ENCODE measurements around the gene SLC13A3.
A peak's percentile ranks its signal among the peaks of the same experiment; 100 is the strongest.

The SLC13A3 gene, protein sequence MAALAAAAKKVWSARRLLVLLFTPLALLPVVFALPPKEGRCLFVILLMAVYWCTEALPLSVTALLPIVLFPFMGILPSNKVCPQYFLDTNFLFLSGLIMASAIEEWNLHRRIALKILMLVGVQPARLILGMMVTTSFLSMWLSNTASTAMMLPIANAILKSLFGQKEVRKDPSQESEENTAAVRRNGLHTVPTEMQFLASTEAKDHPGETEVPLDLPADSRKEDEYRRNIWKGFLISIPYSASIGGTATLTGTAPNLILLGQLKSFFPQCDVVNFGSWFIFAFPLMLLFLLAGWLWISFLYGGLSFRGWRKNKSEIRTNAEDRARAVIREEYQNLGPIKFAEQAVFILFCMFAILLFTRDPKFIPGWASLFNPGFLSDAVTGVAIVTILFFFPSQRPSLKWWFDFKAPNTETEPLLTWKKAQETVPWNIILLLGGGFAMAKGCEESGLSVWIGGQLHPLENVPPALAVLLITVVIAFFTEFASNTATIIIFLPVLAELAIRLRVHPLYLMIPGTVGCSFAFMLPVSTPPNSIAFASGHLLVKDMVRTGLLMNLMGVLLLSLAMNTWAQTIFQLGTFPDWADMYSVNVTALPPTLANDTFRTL

DNA sequence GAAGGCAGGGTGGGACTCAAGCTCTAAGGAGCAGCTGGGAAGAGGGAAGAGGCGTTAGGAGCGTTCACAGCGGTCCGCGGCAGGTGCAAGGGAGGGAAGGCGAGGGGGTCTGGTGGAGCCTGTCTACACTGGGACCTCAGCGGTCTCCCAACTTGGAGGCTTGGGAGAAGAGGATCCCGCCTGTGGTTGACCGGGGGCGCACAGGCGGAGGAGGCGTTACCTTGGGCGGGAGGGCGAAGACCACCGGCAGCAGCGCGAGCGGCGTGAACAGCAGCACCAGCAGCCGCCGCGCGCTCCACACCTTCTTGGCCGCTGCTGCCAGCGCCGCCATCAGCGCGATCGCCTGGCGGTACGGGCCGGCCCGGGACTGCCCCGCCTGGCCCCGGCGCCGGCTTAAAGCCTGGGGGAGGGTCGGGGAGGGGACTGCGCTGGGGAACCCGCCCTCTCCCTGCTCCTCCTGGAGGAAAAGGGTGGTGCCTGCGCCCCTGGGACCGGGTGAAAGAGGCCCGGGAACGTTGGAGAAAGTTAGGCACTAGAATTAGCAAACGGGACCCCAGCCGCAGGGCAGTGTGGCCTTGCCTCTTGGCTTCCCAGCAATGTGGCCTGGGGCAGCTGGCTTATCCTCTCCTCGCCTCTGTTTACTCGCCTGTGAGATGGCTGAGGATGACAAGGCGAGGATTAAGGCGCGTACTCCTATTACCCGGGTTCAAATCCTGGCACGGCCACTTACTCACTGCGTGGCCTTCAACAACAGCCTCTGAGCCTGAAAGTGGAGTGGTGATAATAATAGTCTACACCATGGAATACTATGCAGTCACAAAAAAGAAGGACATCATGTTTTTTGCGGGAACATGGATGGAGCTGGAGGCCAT is at the start of gene SLC13A3:
Gene SLC13A3, minus strand, starts transcription at position 369 of the 872 bp plus-strand sequence. Its CDS starts 38 bp downstream, at position 331.
- no peak for DNase-seq (ENCODE audit: low spot score)

DNA sequence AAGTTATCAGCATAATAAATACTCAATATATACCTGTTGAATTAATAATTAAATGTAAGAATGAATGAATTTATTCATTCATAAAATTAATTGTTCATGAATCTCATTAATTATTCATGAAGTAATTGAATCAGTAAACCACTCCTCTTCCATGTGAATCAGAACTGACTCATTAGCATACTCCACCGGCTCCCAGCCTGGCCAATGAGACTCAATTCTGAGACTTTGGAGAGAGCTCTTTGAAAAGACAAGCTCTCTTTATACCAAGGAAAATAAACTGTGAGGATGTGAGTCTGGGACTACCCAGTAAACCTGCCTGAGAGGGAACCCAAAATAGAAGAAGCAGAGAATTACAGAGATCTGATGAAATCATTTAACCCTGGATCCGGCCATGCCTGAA is 49.8 kb upstream of the SLC13A3 start:
- no peak for DNase-seq (ENCODE audit: low spot score)

DNA sequence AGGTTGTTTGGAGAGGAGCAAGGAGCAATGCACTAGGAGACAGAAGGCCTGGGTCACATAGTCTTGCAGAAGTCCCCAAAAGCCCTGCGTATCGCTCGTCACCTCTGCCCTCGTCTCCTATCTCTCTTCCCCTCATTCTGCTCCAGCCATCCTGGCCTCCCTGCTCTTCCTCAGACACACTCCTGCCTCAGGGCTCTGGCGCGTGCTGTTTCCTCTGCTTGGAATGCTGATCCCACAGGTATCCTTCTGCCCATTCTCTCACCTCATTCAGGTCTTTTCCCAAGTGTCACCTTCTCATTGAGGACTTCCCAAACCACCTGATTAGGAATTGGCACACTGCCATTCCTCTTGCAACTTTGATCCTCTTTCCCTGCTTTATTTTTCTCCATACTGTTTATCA is 49.2 kb upstream of the SLC13A3 start:
- DNase-seq (ENCODE audit: low spot score): no peak

DNA sequence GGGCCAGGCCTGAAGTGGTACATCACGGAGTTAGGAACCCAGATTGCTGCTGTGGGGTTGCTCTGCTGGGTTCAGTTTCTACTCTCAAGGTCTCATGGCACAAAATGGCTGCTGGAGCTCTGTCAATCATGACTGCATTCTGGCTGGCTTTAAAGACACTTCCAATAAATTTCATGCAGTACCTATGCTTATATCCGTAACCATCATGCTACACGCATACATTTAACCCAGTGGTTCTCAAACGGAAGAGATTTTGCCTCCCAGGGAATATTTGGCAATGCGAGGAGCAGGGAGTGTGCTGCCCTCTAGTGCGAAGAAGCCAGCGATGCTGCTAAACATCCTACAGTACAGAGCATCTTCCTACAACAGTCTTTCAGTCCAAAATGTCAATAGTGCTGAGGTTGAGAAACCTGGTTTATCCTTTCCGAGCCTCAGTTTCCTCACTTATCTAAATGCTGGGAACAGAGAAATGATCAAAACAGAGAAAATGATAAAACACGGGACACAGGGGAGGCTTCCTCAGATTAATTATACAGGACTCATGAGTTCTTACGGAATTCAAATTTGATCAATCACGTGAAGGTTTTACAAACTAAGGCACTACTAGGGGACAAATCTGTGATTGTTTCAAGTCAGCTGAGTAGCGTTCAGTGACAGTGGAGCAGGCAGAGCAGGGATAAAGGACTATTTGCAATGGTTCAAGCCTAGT is 48.5 kb upstream of the SLC13A3 start:
- no peak for DNase-seq (ENCODE audit: low spot score)

DNA sequence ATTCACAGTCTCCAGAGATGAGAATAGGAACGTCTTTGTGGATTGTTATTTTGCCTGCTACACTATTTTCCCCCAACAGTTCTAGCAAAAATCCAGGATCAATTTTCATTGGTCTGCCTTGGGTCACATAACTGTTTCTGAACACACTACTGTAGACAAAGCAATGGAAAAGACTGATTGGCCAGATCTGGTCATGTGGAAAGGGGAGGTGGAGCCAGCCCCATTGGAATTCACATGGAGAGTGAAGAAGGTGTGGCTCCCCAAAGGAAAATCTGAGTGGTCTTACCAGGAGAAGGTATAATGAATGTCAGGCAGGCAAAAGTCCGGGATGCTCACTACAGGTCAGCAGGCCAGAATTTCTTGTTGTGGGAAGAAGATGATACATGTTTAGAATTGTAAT is 47.5 kb upstream of the SLC13A3 start:
- no peak for DNase-seq (ENCODE audit: low spot score)

DNA sequence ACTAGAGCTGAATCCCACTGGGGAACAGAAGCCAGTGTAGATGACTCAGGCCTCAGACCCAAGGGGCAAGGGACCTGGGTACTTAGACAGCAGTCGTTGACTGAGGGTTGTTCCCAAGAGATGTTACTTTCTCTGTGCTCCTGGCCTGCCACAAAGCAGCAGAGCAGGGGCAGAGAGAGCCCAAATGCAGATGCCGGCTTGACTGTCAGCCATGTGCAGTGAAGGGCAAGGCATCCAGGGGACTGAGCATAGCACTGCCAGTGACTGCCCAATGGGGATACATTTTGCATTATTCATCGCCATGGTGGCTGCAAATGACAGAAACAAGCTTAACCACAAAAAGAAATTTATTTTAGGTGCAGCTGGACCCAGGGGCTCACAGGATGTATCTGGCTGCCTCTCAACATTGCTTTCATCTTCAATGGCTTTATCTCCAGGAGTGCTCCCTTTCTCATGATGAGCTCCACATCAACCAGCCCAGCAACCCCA is 45.6 kb upstream of the SLC13A3 start:
- no peak for DNase-seq (ENCODE audit: low spot score)

DNA sequence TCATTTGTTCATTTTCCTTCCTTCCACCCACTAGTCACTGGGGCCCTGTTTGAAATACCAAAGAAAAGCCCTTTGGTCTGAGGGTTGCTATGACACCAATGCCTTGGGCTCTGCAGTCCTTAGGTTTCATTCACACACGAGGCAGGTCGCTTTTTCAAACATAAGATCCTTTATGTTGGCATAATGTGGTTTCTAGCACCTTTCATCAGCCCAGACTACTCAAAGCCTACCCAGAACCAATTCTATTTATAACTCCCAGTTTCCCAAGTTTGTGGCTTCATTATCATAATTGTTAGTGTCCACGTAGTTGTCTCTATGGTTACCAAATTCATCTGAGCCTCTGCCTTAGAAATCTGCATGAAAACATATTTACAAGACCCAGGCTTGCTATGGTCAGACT is 44.6 kb upstream of the SLC13A3 start:
- no peak for DNase-seq (ENCODE audit: low spot score)

DNA sequence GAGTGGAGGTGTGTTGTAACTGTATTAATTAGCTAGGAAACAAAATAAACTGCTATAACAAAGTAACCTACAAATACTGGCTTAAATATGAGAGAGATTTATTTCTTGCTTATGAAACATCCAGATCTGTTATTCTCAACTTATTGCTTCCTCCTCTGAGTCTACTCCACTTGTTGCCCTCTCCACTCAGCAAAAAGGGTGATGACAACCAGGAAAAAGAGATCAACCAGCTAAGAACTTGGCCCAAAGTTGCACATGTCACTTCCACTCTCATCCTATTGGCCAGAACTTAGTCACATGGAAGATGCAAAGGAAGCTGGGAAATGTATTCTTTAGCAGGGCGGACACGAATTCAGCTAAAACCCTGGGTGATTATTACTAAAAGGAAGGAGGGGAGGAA is 43.2 kb upstream of the SLC13A3 start:
- DNase-seq (ENCODE audit: low spot score): no peak

DNA sequence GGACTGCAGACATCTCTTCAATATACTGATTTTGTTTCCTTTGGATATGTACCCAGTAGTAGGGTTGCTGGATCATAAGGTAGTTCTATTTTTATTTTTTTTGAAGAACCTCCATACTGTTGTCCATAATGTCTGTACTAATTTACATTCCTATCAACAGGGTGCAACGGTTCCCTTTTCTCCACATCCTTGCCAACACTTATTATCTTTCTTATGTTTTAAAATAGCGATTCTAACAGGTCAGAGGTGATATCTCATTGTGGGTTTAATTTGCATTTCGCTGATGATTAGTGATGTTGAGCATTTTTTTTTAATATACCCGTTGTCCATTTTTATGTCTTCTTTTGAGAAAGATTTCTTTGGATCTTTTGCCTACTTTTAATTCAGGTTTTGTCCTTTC is 39.9 kb upstream of the SLC13A3 start:
- no peak for DNase-seq (ENCODE audit: low spot score)

DNA sequence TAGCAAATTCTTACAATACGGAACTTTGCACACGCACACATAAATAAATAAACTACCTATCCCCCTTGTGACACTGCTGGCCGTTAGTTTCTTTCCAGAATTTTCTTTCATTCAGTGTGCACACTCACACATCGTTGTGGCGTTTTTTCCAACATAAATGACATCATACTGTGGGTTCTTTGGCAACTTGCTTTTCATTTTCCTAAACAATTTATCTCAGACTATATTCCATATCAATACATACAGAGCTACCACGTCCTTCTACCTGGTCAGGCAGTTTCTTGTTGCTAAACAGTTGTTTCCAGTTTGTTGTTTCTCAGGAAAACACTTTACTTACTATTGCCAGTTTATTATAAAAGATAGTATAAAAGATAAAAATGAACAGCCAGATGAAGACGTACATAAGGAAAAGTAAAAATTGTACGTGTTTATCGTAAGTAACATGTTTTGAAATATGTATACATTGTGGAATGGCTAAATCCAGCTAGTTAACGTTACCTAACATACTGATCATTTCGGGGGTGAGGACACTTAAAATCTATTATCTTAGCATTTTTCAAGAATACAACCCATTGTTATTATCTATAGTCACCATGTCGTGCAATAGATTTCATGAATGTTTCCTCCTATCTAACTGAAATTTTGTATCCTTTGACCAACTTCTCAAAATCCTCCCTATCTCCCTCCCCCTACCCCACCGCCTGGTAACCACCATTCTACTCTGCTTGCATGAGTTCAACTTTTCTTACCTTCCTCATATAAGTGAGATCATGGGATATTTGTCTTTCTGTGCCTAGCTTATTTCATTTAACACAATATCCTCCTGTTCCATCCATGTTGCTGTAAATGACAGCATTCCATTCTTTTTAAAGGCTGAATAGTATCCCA is 39.2 kb upstream of the SLC13A3 start:
- DNase-seq (ENCODE audit: low spot score): no peak

DNA sequence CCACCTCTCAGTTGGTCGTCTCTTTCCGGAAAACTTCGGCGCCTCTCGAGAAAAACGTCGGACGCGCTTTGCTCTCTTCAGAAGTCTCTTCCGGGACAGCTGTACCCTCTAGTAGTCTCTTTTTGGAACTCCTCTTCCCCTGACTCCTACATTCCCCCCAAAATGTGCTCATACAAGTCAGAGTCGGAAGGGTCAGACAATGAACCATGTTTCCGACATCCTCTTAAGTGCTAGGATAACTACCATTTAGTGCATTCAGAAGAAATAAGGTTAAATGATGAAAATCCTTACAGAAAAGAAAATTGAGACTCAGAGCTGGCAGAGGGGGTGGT is 38.5 kb upstream of the SLC13A3 start:
- no peak for DNase-seq (ENCODE audit: low spot score)

DNA sequence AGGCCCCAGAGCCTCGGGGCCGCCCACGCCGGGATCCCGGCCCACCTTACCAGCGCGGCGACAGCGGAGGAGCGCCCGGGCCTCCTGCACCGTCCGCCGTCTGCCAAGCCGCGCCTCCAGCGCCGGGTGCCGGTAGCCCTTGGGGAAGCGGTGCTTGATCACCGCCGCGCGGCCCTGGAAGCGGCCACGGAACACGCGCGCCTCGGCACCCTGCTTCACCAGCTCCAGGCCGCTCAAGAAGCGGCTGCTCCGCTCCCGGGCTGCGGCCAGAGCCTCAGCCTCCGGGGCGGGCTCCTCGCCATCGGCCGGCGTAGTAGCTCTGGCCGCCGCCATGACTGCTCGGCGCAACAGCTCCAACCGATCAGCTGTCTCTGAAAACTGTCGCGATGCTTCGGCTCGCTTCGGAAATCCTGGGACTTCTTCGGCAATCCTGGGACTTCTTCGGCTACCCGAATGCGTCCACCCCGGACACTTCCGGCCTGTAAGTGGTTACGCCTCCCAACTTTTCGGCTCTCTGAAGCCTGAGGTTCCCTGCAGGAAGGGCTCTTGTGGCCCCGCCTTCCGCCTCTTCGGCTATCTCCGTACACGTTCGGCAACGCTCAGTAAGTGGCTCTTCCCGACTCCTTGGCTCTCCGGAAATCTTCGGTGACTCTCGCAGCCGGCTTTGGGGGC is 38.0 kb upstream of the SLC13A3 start, which contains the start of gene TP53RK:
Gene TP53RK, minus strand, starts transcription at position 363 of the 672 bp plus-strand sequence. Its CDS starts 30 bp downstream, at position 333.
- DNase-seq (ENCODE audit: low spot score): peak; percentile 82

DNA sequence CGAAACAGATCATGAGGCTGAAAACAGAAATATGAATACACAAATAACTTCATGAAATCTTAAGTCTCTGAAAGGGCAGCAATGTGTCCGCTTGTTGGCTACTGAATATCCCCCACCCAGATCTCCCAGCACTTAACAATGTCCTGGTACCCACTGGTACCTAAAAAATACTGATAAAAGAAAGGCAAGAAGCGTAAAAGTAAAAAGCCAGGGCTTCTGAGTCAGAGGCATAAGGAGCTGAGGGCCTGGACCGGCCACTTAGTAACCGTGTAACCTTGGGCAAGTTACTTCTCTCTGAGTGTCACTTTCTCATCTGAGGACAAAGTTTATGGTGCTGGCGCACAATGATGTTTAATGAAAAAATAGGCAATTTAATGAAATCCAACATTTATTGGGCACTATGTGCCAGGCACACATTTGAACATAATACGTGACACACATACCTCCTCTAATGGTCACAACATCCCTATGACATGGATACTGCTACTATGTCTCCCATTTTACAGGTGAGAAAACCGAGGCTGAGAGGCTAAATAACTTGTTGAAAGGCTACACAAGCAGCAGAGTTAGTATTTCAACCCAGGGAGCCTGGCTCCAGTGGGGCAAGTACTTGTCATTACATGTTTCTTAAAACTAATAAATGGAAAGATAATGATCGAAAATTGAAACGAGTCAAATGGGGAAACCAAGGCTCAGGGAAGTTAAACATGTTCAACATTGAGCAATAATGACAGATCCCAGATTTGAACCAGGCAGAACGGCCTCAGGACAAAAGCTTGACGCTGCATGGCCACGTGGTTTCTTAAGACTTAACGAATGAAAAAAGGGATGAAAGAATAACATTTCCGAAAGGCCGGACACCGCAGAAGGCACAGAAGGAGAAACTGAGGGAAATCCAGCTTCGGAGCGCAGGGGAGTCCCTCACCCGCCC is 37.2 kb upstream of the SLC13A3 start:
- DNase-seq (ENCODE audit: low spot score): no peak

DNA sequence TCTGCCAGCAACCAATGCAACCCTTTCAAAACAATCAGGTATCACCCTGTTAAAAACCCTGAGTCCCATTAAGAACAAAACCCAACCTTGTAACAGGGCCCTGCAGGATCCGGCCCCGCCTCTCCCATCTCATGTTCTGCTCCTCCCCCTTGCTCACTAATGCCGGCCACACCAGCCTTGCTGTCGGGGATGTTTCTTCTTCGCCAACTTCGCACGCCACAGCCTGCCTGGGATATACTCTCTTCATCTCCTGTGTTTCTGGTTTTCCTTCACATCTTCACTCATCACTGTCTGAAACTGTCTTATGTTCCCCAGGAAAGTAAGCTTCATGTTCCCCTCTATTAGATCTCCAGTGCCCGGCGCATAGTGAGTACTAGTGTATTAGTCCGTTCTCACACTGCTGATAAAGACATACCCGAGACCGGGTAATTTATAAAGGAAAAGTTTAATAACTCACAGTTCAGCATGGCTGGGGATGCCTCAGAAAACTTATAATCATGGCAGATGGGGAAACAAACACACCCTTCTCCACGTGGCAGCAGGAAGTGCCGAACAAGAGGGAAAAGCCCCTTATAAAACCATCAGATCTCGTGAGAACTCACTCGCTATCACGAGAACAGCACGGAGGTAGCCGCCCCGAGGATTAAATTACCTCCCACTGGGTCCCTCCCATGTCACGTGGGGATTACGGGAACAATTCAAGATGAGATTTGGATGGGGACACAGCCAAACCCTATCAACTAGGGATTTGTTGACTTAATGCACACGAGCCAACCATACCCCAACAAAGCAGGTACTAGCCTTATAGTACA is 32.9 kb upstream of the SLC13A3 start:
- no peak for DNase-seq (ENCODE audit: low spot score)

DNA sequence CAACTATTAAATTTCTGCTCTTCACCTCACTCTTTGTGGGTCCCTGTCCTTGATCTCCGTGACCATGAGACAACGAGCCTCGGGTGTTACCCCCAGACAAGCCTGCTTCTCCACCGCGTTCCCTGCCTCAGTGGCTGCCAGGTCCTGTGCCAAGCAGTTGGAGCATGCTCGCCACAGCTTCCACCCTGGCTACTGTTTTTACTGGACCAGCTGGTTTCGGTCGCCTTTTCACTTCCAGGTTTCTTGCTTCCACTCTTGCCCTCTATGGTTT is 32.3 kb upstream of the SLC13A3 start:
- no peak for DNase-seq (ENCODE audit: low spot score)

DNA sequence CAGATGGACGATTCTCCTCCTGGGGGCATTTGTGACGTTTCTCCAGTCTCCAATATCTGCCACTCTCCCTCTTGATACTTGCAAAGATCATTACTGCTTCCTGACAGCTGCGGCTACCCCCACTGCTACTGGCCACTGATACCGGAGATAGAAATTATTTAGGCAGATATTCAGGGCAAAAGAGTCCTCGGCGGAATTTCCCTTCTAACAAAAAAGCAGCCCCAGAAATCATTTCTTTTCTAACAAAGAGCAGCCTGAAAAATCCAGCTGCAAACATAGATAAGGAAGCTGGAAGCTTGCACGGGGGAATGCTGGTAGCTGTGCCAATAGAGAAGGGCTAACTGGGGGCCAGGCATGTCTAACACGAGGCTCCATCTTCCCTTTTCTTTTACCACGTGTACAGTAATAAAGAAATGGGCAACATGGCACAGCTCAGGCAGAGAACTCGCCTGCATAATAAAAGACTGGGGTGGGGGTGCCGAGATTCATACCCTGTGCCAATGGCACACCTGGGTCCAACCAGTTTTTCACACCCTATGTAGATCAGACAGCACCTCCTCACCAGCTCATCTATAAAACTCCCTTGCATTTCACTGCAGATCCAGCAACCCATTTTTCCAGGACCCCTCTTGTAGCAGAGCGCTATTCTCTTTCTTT is 31.9 kb upstream of the SLC13A3 start:
- DNase-seq (ENCODE audit: low spot score): no peak

DNA sequence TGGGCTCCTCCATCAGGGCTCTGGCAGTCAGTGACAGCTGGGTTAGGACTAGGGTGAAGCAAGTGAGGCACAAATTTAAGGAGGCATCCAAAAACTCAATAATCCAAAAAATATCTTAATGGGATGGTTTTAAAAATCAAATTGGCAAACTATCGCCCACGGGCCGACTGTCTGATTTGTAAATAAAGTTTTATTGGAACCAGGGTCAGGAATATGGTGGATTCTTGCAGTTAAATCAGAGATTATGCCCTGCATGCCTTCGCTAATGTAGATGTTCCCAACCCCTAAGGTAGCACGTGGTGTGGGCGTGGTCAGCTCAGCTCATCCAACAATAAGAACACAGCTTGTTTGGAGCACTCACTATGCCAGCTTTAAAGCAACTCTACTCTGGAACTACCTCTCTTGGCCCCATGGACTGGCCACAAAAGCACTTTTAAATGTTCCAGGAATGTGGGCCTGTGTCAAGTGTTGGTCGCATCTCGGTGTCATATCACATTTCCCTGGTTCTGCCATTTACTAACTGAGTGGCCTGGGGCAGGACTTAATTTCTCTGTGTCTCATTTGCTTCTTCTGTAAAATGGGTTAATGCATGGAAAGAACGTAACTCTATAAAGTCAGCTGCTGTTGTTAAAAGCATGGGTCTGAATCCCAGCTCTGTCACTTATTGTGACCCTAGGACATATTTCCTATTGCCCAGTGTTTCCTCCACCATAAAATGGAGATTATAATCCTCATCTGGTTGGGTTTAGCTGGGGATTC is 31.0 kb upstream of the SLC13A3 start:
- DNase-seq (ENCODE audit: low spot score): no peak
